CD4-positive, alpha-beta memory T cell (primary cell): Measurements from ENCODE around the gene NEO1. TPM values are rescaled to one million over a fixed set of nuclear protein-coding genes. Genes with fewer than 3 reads are reported as not detected.

Source experiments
- CTCF ChIA-PET: fragments of 350-600 bp; sonication (Branson Sonifier 250); formaldehyde crosslinking; loops from one replicate; lab custom pipeline; 2021; ENCODE audit warnings: inconsistent platforms; ENCODE audit not compliant: partially characterized antibody; lab: Charles Lee
- POLR2A ChIA-PET: fragments of 350-600 bp; sonication (Branson Sonifier 250); formaldehyde crosslinking; loops from one replicate; lab custom pipeline; 2021; ENCODE audit not compliant: partially characterized antibody; lab: Charles Lee
- DNase-seq, 5 donors: peaks; one replicate each; pipeline versions ENCODE4 v3.0.0 to v3.0.0-alpha.2; 2020 to 2022; ENCODE audit warnings: mixed read lengths in 1 of 5
- H3K27ac ChIP-seq: one replicate; pipeline ENCODE4 v1.7.0; 2013; ENCODE audit warnings: low read depth, low read length
- H3K27me3 ChIP-seq: 2 replicates; pipeline ENCODE4 v1.7.0; 2013; ENCODE audit warnings: mild to moderate bottlenecking, low read length, moderate library complexity; ENCODE audit not compliant: insufficient read depth
- H3K36me3 ChIP-seq: 2 replicates; pipeline ENCODE4 v1.7.0; 2013; ENCODE audit warnings: mild to moderate bottlenecking, low read length, moderate library complexity; ENCODE audit not compliant: insufficient read depth
- H3K4me1 ChIP-seq: 2 replicates; pipeline ENCODE4 v1.7.0; 2013; ENCODE audit warnings: mild to moderate bottlenecking, low read length, moderate library complexity; ENCODE audit not compliant: insufficient read depth
- H3K4me3 ChIP-seq, 2 donors: one replicate each; pipeline ENCODE4 v1.7.0; 2013; ENCODE audit warnings: low read length in 2 of 2, mild to moderate bottlenecking in 1 of 2
- H3K9me3 ChIP-seq, 2 donors: one replicate each; pipeline ENCODE4 v1.7.0; 2013; ENCODE audit warnings: low read length in 2 of 2, control low read depth in 1 of 2; ENCODE audit not compliant: control insufficient read depth in 1 of 2
- H3K27ac Mint-ChIP-seq, 7 donors: one replicate each; pipeline ENCODE4 v1.8.0; 2020 to 2021; ENCODE audit warnings: mixed read lengths in 7 of 7, mild to moderate bottlenecking in 6 of 7, inconsistent platforms in 3 of 7, moderate library complexity in 3 of 7
- H3K27me3 Mint-ChIP-seq, 2 donors: one replicate each; pipeline ENCODE4 v1.8.0; 2020 to 2021; ENCODE audit warnings: mixed read lengths in 2 of 2
- H3K36me3 Mint-ChIP-seq, 2 donors: one replicate each; pipeline ENCODE4 v1.8.0; 2020 to 2021; ENCODE audit warnings: mixed read lengths in 2 of 2, inconsistent platforms in 1 of 2, mild to moderate bottlenecking in 1 of 2
- H3K4me1 Mint-ChIP-seq, 4 donors: one replicate each; pipeline ENCODE4 v1.8.0; 2020 to 2021; ENCODE audit warnings: mixed read lengths in 4 of 4, mild to moderate bottlenecking in 1 of 4
- H3K4me3 Mint-ChIP-seq, 8 donors: one replicate each; pipeline ENCODE4 v1.8.0; 2020 to 2021; ENCODE audit warnings: mixed read lengths in 8 of 8, mild to moderate bottlenecking in 7 of 8, moderate library complexity in 6 of 8, inconsistent platforms in 3 of 8
- H3K9me3 Mint-ChIP-seq, 8 donors: one replicate each; pipeline ENCODE4 v1.8.0; 2020 to 2021; ENCODE audit warnings: mixed read lengths in 8 of 8, mild to moderate bottlenecking in 5 of 8, inconsistent platforms in 3 of 8, moderate library complexity in 1 of 8
- intact Hi-C: fragments of 100-400 bp; cut with micrococcal nuclease; formaldehyde crosslinking; loops from one replicate; pipeline ENCODE4 v1.15.1; 2023
- polyA plus RNA-seq, 2 donors: library from polyadenylated mRNA; unstranded; fragments of 300-500 nt; fragmentation: Illumina TruSeq; gene quantifications; one replicate each; pipeline ENCODE4 v1.2.3, GENCODE V29; 2021
- total RNA-seq, 2 experiments: library from RNA; stranded (reverse); gene quantifications; one replicate each; pipeline ENCODE4 v1.2.3, GENCODE V29; 2021

Gene NEO1
- total and polyA plus RNA-seq, 4 experiments from 2014 or later: 1.9 to 15.7 (median 9.3) TPM

DNA sequence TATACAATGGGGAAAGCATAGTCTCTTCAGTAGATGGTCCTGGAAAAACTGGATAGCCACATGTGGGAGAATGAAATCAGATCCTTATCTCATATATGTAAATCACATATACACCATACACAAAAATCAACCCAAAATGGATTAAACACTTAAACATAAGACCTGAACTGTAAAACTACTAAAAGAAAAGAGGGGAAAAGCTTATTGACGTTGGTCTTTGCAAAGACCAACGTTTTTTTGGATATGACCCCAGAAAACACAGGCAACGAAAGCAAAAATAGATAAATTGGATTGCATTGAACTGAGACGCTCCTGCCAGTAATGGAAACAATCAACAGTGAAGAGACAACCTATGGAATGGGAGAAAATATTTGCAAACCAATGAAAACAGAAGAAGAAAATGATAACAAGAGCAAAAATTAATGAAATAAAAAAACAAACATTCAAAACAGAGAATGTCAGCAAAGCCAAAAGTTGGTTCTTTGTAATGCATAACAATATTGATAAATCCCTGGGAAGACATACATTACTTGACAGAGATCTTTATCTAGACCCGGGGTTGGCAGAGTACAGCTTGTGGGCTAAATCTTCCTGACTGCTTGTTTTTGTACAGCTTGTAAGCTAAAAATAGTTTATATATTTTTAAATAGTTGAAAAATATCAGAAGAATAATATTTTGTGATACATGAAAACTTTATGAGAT is 86.9 kb downstream of the NEO1 start:
- Histone ChIP-seq H3K27ac (no peak overlapping the region), H3K36me3 (no peaks in the 10 kb centered on the region), H3K9me3 (no peaks in the 10 kb centered on the region), H3K27me3 (no peaks in the 10 kb centered on the region), H3K4me1 (peaks cover 35% of the 10 kb centered on the region), H3K4me3 (no peak overlapping the region)
- ChIA-PET CTCF (no interaction called here), POLR2A (no interaction called here)
- peak overlapping the region in 5 of 7 donors; percentile 8 to 69 (median 45) for H3K27ac Mint-ChIP-seq
- no peaks in the 10 kb centered on the region for H3K27me3 Mint-ChIP-seq
- DNase-seq: no peak
- H3K9me3 Mint-ChIP-seq: peaks cover 0 to 1% (median 0%) of the 10 kb centered on the region in 8 donors
- intact Hi-C loops: no loop called here
- H3K36me3 Mint-ChIP-seq: peaks cover 2 to 14% of the 10 kb centered on the region in 2 donors
- H3K4me1 Mint-ChIP-seq: peaks cover 19 to 36% (median 27%) of the 10 kb centered on the region in 4 donors
- H3K4me3 Mint-ChIP-seq: no peak overlapping the region

GRCh38 chr15:73139744-73140553 is 87.7 kb downstream of the NEO1 start:
- Histone ChIP-seq H3K4me1 (peaks cover 35% of the 10 kb centered on the region), H3K27me3 (no peaks in the 10 kb centered on the region), H3K9me3 (no peaks in the 10 kb centered on the region), H3K4me3 (no peak overlapping the region), H3K27ac (no peak overlapping the region), H3K36me3 (no peaks in the 10 kb centered on the region)
- H3K4me3 Mint-ChIP-seq: peak overlapping the region in 1 of 8 donors; percentile 8
- H3K27me3 Mint-ChIP-seq: no peaks in the 10 kb centered on the region
- intact Hi-C loops: no loop called here
- POLR2A ChIA-PET: no interaction called here
- CTCF ChIA-PET: no interaction called here
- H3K9me3 Mint-ChIP-seq: peaks cover 0 to 1% (median 0%) of the 10 kb centered on the region in 8 donors
- peaks cover 2 to 22% of the 10 kb centered on the region in 2 donors for H3K36me3 Mint-ChIP-seq
- DNase-seq: no peak
- H3K27ac Mint-ChIP-seq: peak overlapping the region in 6 of 7 donors; percentile 29 to 87 (median 60)
- H3K4me1 Mint-ChIP-seq: peaks cover 19 to 36% (median 28%) of the 10 kb centered on the region in 4 donors

- Histone ChIP-seq H3K36me3 (no peaks in the 10 kb centered on the region), H3K9me3 (no peaks in the 10 kb centered on the region), H3K27me3 (no peaks in the 10 kb centered on the region), H3K27ac (peak overlapping the region; percentile 42), H3K4me3 (no peak overlapping the region), H3K4me1 (peaks cover 35% of the 10 kb centered on the region)
- intact Hi-C loops: no loop called here
- H3K4me1 Mint-ChIP-seq: peaks cover 19 to 36% (median 28%) of the 10 kb centered on the region in 4 donors
- H3K9me3 Mint-ChIP-seq: peaks cover 0 to 1% (median 0%) of the 10 kb centered on the region in 8 donors
- peak overlapping the region; percentile 62 to 91 (median 86) for H3K27ac Mint-ChIP-seq
- POLR2A ChIA-PET: no interaction called here
- H3K27me3 Mint-ChIP-seq: no peaks in the 10 kb centered on the region
- peak; percentile 34 to 65 (median 46) for DNase-seq
- H3K36me3 Mint-ChIP-seq: peaks cover 1 to 25% of the 10 kb centered on the region in 2 donors
- CTCF ChIA-PET: no interaction called here
- peak overlapping the region in 7 of 8 donors; percentile 0 to 67 (median 26) for H3K4me3 Mint-ChIP-seq
Observed at GRCh38 chr15:73141216-73141900, 89.1 kb downstream of the NEO1 start.

- intact Hi-C loops: no loop called here
- Mint-ChIP-seq H3K36me3 (peaks cover 1 to 22% of the 10 kb centered on the region in 2 donors), H3K4me1 (peaks cover 19 to 36% (median 27%) of the 10 kb centered on the region in 4 donors), H3K27me3 (no peaks in the 10 kb centered on the region), H3K27ac (peak overlapping the region; percentile 12 to 90 (median 87)), H3K4me3 (peak overlapping the region in 7 of 8 donors; percentile 33 to 77 (median 67)), H3K9me3 (peaks cover 0 to 1% (median 0%) of the 10 kb centered on the region in 8 donors)
- Histone ChIP-seq H3K36me3 (no peaks in the 10 kb centered on the region), H3K27ac (no peak overlapping the region), H3K9me3 (no peaks in the 10 kb centered on the region), H3K4me3 (peak overlapping the region in 1 of 2 donors; percentile 18), H3K4me1 (peaks cover 35% of the 10 kb centered on the region), H3K27me3 (no peaks in the 10 kb centered on the region)
- ChIA-PET CTCF (interaction anchor here (1.1 kb wide), 1 partner anchor 98 kb away, joined by 3 read pairs; no protein-coding TSS in a partner anchor), POLR2A (no interaction called here)
- DNase-seq: peak in 2 of 5 donors; percentile 0 to 10
Observed at GRCh38 chr15:73142802-73143762, 90.8 kb downstream of the NEO1 start.

DNA sequence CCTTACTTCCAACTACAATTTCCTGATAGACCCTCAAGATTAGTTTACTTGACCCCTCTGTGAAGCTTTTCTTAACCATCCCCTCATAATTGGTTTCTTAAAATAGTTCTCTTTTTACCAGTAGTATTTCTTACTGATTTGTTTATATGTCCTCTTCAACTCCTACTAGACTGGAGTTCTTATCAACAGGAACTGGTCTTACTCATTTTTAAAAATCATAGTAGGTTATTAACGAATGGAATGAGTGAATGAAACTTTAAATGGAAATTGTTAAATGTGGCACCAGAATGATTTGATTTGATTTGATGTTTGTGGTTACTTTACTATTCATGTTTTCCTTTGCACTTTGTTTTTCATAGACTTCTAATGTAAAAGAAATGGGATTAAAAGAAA is 91.5 kb downstream of the NEO1 start:
- POLR2A ChIA-PET: no interaction called here
- intact Hi-C loops: no loop called here

DNA sequence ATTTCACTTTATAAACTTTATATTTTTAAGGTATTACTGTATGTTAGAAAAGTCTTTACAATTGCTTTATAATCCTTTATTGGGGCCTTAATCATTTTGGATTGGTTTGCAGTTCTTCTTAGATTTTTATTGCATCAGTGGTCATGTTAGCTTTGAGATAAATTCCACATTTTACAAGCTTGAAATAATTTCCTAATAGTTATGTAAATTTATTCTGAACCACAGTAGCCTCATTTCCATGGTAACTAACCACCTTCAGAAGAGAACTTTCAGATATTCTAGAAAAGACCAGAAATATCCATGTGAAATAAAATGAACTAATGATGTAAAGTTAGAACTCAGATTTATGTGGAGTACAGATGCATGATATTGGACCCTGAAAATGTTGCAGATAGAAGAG is 94.2 kb downstream of the NEO1 start:
- ChIA-PET POLR2A (no interaction called here), CTCF (no interaction called here)
- no peak for DNase-seq
- H3K27ac Mint-ChIP-seq: no peak overlapping the region
- H3K36me3 Mint-ChIP-seq: peaks cover 12 to 44% of the 10 kb centered on the region in 2 donors
- Histone ChIP-seq H3K27ac (no peak overlapping the region), H3K4me1 (peaks cover 16% of the 10 kb centered on the region), H3K4me3 (no peak overlapping the region), H3K36me3 (no peaks in the 10 kb centered on the region), H3K27me3 (no peaks in the 10 kb centered on the region), H3K9me3 (no peaks in the 10 kb centered on the region)
- H3K4me3 Mint-ChIP-seq: no peak overlapping the region
- no peaks in the 10 kb centered on the region for H3K27me3 Mint-ChIP-seq
- intact Hi-C loops: no loop called here
- peaks cover 9 to 22% (median 14%) of the 10 kb centered on the region in 4 donors for H3K4me1 Mint-ChIP-seq
- H3K9me3 Mint-ChIP-seq: peaks cover 0 to 9% (median 7%) of the 10 kb centered on the region in 8 donors

More for the DNA sequence above, 91.5 kb downstream of the NEO1 start:
- Mint-ChIP-seq H3K27me3 (no peaks in the 10 kb centered on the region), H3K9me3 (peaks cover 0 to 1% (median 0%) of the 10 kb centered on the region in 8 donors), H3K27ac (peak overlapping the region in 5 of 7 donors; percentile 12 to 90 (median 87)), H3K4me1 (peaks cover 19 to 35% (median 26%) of the 10 kb centered on the region in 4 donors), H3K36me3 (peaks cover 4 to 27% of the 10 kb centered on the region in 2 donors), H3K4me3 (no peak overlapping the region)
- H3K36me3 ChIP-seq: no peaks in the 10 kb centered on the region
- no peak overlapping the region for H3K27ac ChIP-seq
- no peaks in the 10 kb centered on the region for H3K9me3 ChIP-seq
- no peak overlapping the region for H3K4me3 ChIP-seq
- no peaks in the 10 kb centered on the region for H3K27me3 ChIP-seq
- H3K4me1 ChIP-seq: peaks cover 35% of the 10 kb centered on the region
- no peak for DNase-seq
- CTCF ChIA-PET: no interaction called here
